Measurements from ENCODE around the gene TUBB2B.

DNA sequence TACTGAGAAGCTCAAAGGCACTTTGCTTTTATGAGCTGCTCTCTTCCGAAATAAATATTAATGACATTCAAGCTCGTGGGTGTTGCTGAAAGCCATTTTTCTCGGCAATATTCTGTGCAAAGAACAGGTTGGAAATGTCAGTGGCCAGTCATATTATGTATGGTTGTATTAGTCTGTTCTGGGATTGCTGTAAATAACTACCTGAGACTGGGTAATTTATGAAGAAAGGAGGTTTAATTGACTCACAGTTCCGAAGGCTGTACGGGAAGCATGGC, 32.1 kb downstream of the TUBB2B start:
- TF ChIP-seq, protein P1, sequence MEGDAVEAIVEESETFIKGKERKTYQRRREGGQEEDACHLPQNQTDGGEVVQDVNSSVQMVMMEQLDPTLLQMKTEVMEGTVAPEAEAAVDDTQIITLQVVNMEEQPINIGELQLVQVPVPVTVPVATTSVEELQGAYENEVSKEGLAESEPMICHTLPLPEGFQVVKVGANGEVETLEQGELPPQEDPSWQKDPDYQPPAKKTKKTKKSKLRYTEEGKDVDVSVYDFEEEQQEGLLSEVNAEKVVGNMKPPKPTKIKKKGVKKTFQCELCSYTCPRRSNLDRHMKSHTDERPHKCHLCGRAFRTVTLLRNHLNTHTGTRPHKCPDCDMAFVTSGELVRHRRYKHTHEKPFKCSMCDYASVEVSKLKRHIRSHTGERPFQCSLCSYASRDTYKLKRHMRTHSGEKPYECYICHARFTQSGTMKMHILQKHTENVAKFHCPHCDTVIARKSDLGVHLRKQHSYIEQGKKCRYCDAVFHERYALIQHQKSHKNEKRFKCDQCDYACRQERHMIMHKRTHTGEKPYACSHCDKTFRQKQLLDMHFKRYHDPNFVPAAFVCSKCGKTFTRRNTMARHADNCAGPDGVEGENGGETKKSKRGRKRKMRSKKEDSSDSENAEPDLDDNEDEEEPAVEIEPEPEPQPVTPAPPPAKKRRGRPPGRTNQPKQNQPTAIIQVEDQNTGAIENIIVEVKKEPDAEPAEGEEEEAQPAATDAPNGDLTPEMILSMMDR (conservative IDR thresholded peaks at IDR 0.05; ENCODE audit: low read depth, low read length) = no peak
- TF ChIP-seq EZH2 (IDR thresholded peaks at IDR 0.05; ENCODE audit: borderline replicate concordance, low read depth, low read length, poor library complexity, severe bottlenecking) = no peak

Data from A673 (cell line).